Measurements from ENCODE around the gene ARL11.

ARL11 gene

GRCh38 chr13:49643035-49643646 is 14.8 kb downstream of the ARL11 start:
- H3K27me3 ChIP-seq = no peaks in the 10 kb centered on the region
- H3K27ac ChIP-seq = peak overlapping the region; percentile 64
- no peak for TF ChIP-seq Cebpa-rat (IDR thresholded peaks at IDR 0.05)
- peak overlapping the region; percentile 18; the same call in 1 of the 2 replicates for H3K4me3 ChIP-seq
- no peaks in the 10 kb centered on the region for H4K20me1 ChIP-seq
- peak overlapping the region; percentile 66 for H3K4me2 ChIP-seq
- H3K9ac ChIP-seq = peak overlapping the region; percentile 21; the same call in 1 of the 2 replicates
- H3K4me1 ChIP-seq = peaks cover 49% of the 10 kb centered on the region
- no peaks in the 10 kb centered on the region for H3K9me3 ChIP-seq
- peaks cover 25% of the 10 kb centered on the region for H3K36me3 ChIP-seq

- Histone ChIP-seq H3K27me3 (no peaks in the 10 kb centered on the region), H3K27ac (0 out of 2 replicates have a peak overlapping the region, but pooled peaks have one; percentile 29), H3K4me3 (no peak overlapping the region), H3K9me3 (no peaks in the 10 kb centered on the region), H3K4me1 (peaks cover 49% of the 10 kb centered on the region), H3K36me3 (peaks cover 15% of the 10 kb centered on the region), H3K4me2 (peak overlapping the region; percentile 67), H4K20me1 (no peaks in the 10 kb centered on the region), H3K9ac (no peak overlapping the region)
- no peak for TF ChIP-seq Cebpa-rat (IDR thresholded peaks at IDR 0.05)
Observed at GRCh38 chr13:49645451-49645850, 17.1 kb downstream of the ARL11 start.

GRCh38 chr13:49646688-49647087 is 18.4 kb downstream of the ARL11 start:
- no peak overlapping the region for H3K4me3 ChIP-seq
- no peaks in the 10 kb centered on the region for H3K9me3 ChIP-seq
- TF ChIP-seq Cebpa-rat (IDR thresholded peaks at IDR 0.05) = no peak
- H3K27ac ChIP-seq = no peak overlapping the region
- peaks cover 6% of the 10 kb centered on the region; the same call in 1 of the 2 replicates for H3K36me3 ChIP-seq
- no peaks in the 10 kb centered on the region for H3K27me3 ChIP-seq
- H3K4me1 ChIP-seq = peaks cover 46% of the 10 kb centered on the region
- no peak overlapping the region for H3K9ac ChIP-seq
- no peak overlapping the region for H3K4me2 ChIP-seq
- H4K20me1 ChIP-seq = no peaks in the 10 kb centered on the region

- Histone ChIP-seq H3K27me3 (no peaks in the 10 kb centered on the region), H3K4me2 (no peak overlapping the region), H3K4me1 (peaks cover 45% of the 10 kb centered on the region), H3K36me3 (peaks cover 5% of the 10 kb centered on the region; the same call in 1 of the 2 replicates), H3K9ac (no peak overlapping the region), H4K20me1 (no peaks in the 10 kb centered on the region), H3K4me3 (no peak overlapping the region), H3K27ac (no peak overlapping the region), H3K9me3 (no peaks in the 10 kb centered on the region)
- TF ChIP-seq Cebpa-rat (IDR thresholded peaks at IDR 0.05) = no peak
Observed at GRCh38 chr13:49649244-49649962, 21.1 kb downstream of the ARL11 start.

- no peaks in the 10 kb centered on the region for H3K27me3 ChIP-seq
- H3K9me3 ChIP-seq = no peaks in the 10 kb centered on the region
- no peak overlapping the region for H3K4me2 ChIP-seq
- H3K4me3 ChIP-seq = no peak overlapping the region
- peaks cover 40% of the 10 kb centered on the region for H3K4me1 ChIP-seq
- peaks cover 8% of the 10 kb centered on the region; the same call in 1 of the 2 replicates for H3K36me3 ChIP-seq
- no peak overlapping the region for H3K9ac ChIP-seq
- no peak for TF ChIP-seq Cebpa-rat (IDR thresholded peaks at IDR 0.05)
- no peak overlapping the region for H3K27ac ChIP-seq
- H4K20me1 ChIP-seq = no peaks in the 10 kb centered on the region
Observed at GRCh38 chr13:49649963-49650312, 21.6 kb downstream of the ARL11 start.

GRCh38 chr13:49651570-49652354 is 23.5 kb downstream of the ARL11 start:
- H3K27ac ChIP-seq = peak overlapping the region; percentile 60
- H3K4me1 ChIP-seq = peaks cover 26% of the 10 kb centered on the region
- no peak overlapping the region for H3K9ac ChIP-seq
- H3K9me3 ChIP-seq = no peaks in the 10 kb centered on the region
- H3K27me3 ChIP-seq = no peaks in the 10 kb centered on the region
- no peaks in the 10 kb centered on the region for H4K20me1 ChIP-seq
- H3K36me3 ChIP-seq = peaks cover 21% of the 10 kb centered on the region
- H3K4me2 ChIP-seq = peak overlapping the region; percentile 49
- no peak for TF ChIP-seq Cebpa-rat (IDR thresholded peaks at IDR 0.05)
- H3K4me3 ChIP-seq = no peak overlapping the region

- H3K4me2 ChIP-seq = peak overlapping the region; percentile 49
- no peak overlapping the region for H3K9ac ChIP-seq
- no peaks in the 10 kb centered on the region for H3K27me3 ChIP-seq
- peak overlapping the region; percentile 60 for H3K27ac ChIP-seq
- no peak for TF ChIP-seq Cebpa-rat (IDR thresholded peaks at IDR 0.05)
- no peak overlapping the region for H3K4me3 ChIP-seq
- H3K36me3 ChIP-seq = peaks cover 30% of the 10 kb centered on the region
- H3K4me1 ChIP-seq = peaks cover 26% of the 10 kb centered on the region
- H4K20me1 ChIP-seq = no peaks in the 10 kb centered on the region
- H3K9me3 ChIP-seq = no peaks in the 10 kb centered on the region
Observed at GRCh38 chr13:49652355-49653305, 24.3 kb downstream of the ARL11 start.

- Histone ChIP-seq H3K27me3 (no peaks in the 10 kb centered on the region), H3K4me1 (peaks cover 26% of the 10 kb centered on the region), H3K36me3 (peaks cover 38% of the 10 kb centered on the region), H3K27ac (no peak overlapping the region), H4K20me1 (no peaks in the 10 kb centered on the region), H3K4me3 (no peak overlapping the region), H3K9ac (no peak overlapping the region), H3K4me2 (peak overlapping the region; percentile 49), H3K9me3 (no peaks in the 10 kb centered on the region)
- no peak for TF ChIP-seq Cebpa-rat (IDR thresholded peaks at IDR 0.05)
Observed at GRCh38 chr13:49653478-49653877, 25.2 kb downstream of the ARL11 start.

- Histone ChIP-seq H3K36me3 (peaks cover 44% of the 10 kb centered on the region), H3K27me3 (no peaks in the 10 kb centered on the region), H3K9me3 (no peaks in the 10 kb centered on the region), H3K9ac (no peak overlapping the region), H3K27ac (no peak overlapping the region), H3K4me2 (no peak overlapping the region), H3K4me1 (peaks cover 26% of the 10 kb centered on the region), H3K4me3 (no peak overlapping the region), H4K20me1 (no peaks in the 10 kb centered on the region)
- TF ChIP-seq Cebpa-rat (IDR thresholded peaks at IDR 0.05) = no peak
Observed at GRCh38 chr13:49654011-49654410, 25.7 kb downstream of the ARL11 start.

All from BLaER1 (cell line).